Uterus (tissue), 4 donors: ENCODE measurements around the gene CTRL. TPM values are rescaled to one million over a fixed set of nuclear protein-coding genes. Genes with fewer than 3 reads are reported as not detected.

Source experiments
- DNase-seq, 2 donors: peaks; one replicate each; pipeline ENCODE4 v3.0.0-alpha.2; 2019 to 2020
- H3K27ac ChIP-seq, 2 donors: fragments of 200-600 bp; sonication (generic); 1 replicate in 1 of 2; 2 replicates in 1 of 2; pipeline ENCODE4 v1.5.1; 2016 to 2018
- H3K27me3 ChIP-seq, 2 donors: fragments of 200-600 bp; sonication (generic); one replicate each; pipeline ENCODE4 v1.5.1; 2018 to 2019; ENCODE audit warnings: control low read depth in 1 of 2
- H3K36me3 ChIP-seq, 2 donors: fragments of 200-600 bp; sonication (generic); one replicate each; pipeline ENCODE4 v1.5.1; 2019; ENCODE audit warnings: control low read depth in 1 of 2
- H3K4me1 ChIP-seq, 2 donors: fragments of 200-600 bp; sonication (generic); one replicate each; pipeline ENCODE4 v1.5.1; 2018 to 2019; ENCODE audit warnings: control low read depth in 1 of 2
- H3K4me3 ChIP-seq, 2 donors: fragments of 200-600 bp; sonication (generic); 1 replicate in 1 of 2; 2 replicates in 1 of 2; pipeline ENCODE4 v1.5.1; 2018 to 2019; ENCODE audit warnings: mild to moderate bottlenecking in 1 of 2
- H3K9me3 ChIP-seq, 2 donors: fragments of 200-600 bp; sonication (generic); one replicate each; pipeline ENCODE4 v1.5.1; 2019; ENCODE audit warnings: control low read depth in 1 of 2
- POLR2A ChIP-seq, 2 donors: fragments of 450-650 bp; IDR thresholded peaks; one replicate each; pipeline ENCODE4 v1.6.1; 2016; ENCODE audit warnings: antibody characterized with exemption in 2 of 2, mild to moderate bottlenecking in 1 of 2, moderate library complexity in 1 of 2
- intact Hi-C: fragments of 100-400 bp; cut with DNase I; formaldehyde crosslinking; loops from one replicate; pipeline ENCODE4 v1.15.1; 2023; ENCODE audit warnings: low total_unique reads
- total RNA-seq, 4 donors: library from RNA; depleted of rRNA in 3 of 4; stranded (reverse); fragments of >200 nt in 3 of 4; gene quantifications; one replicate each; pipeline versions ENCODE4 v1.1.0 to v1.2.4, GENCODE V29; 2014 to 2023
- TF ChIP-seq, protein P1 (sequence below), 4 experiments: fragments of 200-600 bp in 2 of 4; fragments of 450-650 bp in 2 of 4; sonication (generic) in 2 of 4; IDR thresholded peaks; one replicate each; pipeline ENCODE4 v1.5.1; 2016 to 2019; ENCODE audit warnings: antibody characterized with exemption in 4 of 4, mild to moderate bottlenecking in 2 of 4, moderate library complexity in 1 of 4
- donor health status: DM: yes; HTN: yes; CAD: no.

The CTRL gene
- total RNA-seq, 4 donors from 2014 or later: 1.0 TPM; not detected in 3

DNA sequence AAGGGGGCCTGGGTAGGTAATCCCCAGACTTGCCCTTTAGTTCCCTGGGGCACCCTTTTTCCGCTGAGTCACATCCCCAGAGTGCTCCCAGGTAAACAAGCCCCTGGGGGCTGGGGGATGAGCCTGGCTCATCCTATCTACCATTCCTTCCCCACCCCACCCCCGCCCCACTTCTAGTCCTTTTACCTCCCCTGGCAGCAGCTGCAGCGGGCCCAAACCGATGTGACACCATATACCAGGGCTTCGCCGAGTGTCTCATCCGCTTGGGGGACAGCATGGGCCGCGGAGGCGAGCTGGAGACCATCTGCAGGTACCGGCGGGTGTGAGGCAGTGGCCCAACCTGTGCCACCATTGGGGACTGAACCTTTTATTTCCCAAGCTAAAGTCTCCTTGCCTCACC lies 46.1 kb downstream of the CTRL start:
- intact Hi-C loops: no loop called here
- no peak for DNase-seq
- no peaks in the 10 kb centered on the region for H3K9me3 ChIP-seq
- peak overlapping the region in 1 of 2 donors; percentile 76 for H3K27ac ChIP-seq
- H3K36me3 ChIP-seq: no peaks in the 10 kb centered on the region
- H3K4me1 ChIP-seq: peaks cover 0 to 5% of the 10 kb centered on the region in 2 donors
- no peak overlapping the region for H3K4me3 ChIP-seq
- H3K27me3 ChIP-seq: no peaks in the 10 kb centered on the region
- TF ChIP-seq POLR2A (IDR thresholded peaks at IDR 0.05): no peak
- TF ChIP-seq, protein P1, sequence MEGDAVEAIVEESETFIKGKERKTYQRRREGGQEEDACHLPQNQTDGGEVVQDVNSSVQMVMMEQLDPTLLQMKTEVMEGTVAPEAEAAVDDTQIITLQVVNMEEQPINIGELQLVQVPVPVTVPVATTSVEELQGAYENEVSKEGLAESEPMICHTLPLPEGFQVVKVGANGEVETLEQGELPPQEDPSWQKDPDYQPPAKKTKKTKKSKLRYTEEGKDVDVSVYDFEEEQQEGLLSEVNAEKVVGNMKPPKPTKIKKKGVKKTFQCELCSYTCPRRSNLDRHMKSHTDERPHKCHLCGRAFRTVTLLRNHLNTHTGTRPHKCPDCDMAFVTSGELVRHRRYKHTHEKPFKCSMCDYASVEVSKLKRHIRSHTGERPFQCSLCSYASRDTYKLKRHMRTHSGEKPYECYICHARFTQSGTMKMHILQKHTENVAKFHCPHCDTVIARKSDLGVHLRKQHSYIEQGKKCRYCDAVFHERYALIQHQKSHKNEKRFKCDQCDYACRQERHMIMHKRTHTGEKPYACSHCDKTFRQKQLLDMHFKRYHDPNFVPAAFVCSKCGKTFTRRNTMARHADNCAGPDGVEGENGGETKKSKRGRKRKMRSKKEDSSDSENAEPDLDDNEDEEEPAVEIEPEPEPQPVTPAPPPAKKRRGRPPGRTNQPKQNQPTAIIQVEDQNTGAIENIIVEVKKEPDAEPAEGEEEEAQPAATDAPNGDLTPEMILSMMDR (IDR thresholded peaks at IDR 0.05): no peak

- DNase-seq: peak; percentile 92 to 93
- peak within 1 kb of the TSS; percentile 60 to 76 for H3K27ac ChIP-seq
- intact Hi-C loops: loop anchor here (5.0 kb wide), 1 partner anchor 43 kb away; no protein-coding TSS in a partner anchor
These were observed 47.0 kb downstream of the CTRL start, which contains the start of gene NRN1L for GRCh38 chr16:67884684-67885083. Gene NRN1L, plus strand, starts transcription at chr16:67884885. Its CDS starts 19 bp downstream, at chr16:67884904.

GRCh38 chr16:67883872-67884261 lies 47.8 kb downstream of the CTRL start:
- H3K36me3 ChIP-seq: no peaks in the 10 kb centered on the region
- H3K4me3 ChIP-seq: no peak overlapping the region
- intact Hi-C loops: loop anchor here (5.0 kb wide), 1 partner anchor 43 kb away; no protein-coding TSS in a partner anchor
- H3K27ac ChIP-seq: peak overlapping the region; percentile 38 to 72
- peak; percentile 48 to 52 for DNase-seq
- H3K27me3 ChIP-seq: no peaks in the 10 kb centered on the region
- TF ChIP-seq, protein P1 (IDR thresholded peaks at IDR 0.05): peak; percentile 66 to 80 (median 75)
- no peak for TF ChIP-seq POLR2A (IDR thresholded peaks at IDR 0.05)
- H3K4me1 ChIP-seq: peaks cover 0 to 5% of the 10 kb centered on the region in 2 donors
- H3K9me3 ChIP-seq: no peaks in the 10 kb centered on the region

More at GRCh38 chr16:67884684-67885083, 47.0 kb downstream of the CTRL start, which contains the start of gene NRN1L:
- Histone ChIP-seq H3K4me1 (peaks cover 0 to 5% of the 10 kb centered on the region in 2 donors), H3K27me3 (no peaks in the 10 kb centered on the region), H3K4me3 (no peak within 1 kb of the TSS), H3K9me3 (no peaks in the 10 kb centered on the region), H3K36me3 (no peaks in the 10 kb centered on the region)
- peak in 1 of 2 donors; percentile 17 for TF ChIP-seq POLR2A (IDR thresholded peaks at IDR 0.05)
- TF ChIP-seq, protein P1 (IDR thresholded peaks at IDR 0.05): no peak

DNA sequence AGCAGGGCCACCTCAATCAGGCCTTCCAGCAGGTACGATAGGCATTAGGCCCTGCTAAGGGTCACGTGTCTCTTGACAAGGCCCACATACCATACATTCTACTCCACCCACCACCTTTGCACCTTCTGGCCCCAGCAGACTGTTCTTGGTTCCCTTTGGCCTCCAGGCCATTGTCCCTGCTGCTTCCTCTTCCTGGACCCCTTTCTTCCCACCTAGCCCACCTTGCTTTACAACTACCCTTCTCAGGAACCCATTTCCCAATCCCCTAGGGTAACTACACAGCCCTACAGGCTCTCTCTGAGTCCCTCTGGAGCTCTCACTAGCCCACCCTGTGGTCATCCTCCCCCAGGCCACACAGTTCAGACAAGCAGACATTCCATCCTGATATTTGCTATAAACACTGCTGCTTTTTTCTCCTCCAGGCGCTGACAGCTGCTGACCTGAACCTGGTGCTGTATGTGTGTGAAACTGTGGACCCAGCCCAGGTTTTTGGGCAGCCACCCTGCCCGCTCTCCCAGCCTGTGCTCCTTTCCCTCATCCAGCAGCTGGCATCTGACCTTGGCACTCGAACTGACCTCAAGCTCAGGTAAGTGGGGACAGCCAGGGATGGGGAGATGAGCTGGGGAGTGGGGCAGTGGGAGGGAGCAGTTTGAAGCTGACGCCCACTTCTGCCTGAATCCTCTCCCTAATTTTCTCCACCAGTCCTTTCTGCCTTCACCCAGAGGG lies 48.4 kb downstream of the CTRL start:
- H3K36me3 ChIP-seq: no peaks in the 10 kb centered on the region
- intact Hi-C loops: loop anchor here (5.0 kb wide), 1 partner anchor 44 kb away; no protein-coding TSS in a partner anchor
- H3K9me3 ChIP-seq: no peaks in the 10 kb centered on the region
- TF ChIP-seq, protein P1 (IDR thresholded peaks at IDR 0.05): no peak
- peaks cover 0 to 5% of the 10 kb centered on the region in 2 donors for H3K4me1 ChIP-seq
- no peaks in the 10 kb centered on the region for H3K27me3 ChIP-seq
- no peak overlapping the region for H3K4me3 ChIP-seq
- DNase-seq: no peak
- peak overlapping the region in 1 of 2 donors; percentile 72 for H3K27ac ChIP-seq
